Left ventricle myocardium inferior (tissue), 1 donor: ENCODE results near the gene LRRN4. TPM values are rescaled to one million over a fixed set of nuclear protein-coding genes. Genes with fewer than 3 reads are reported as not detected.

Experiments used
- DNase-seq: peaks from one replicate; pipeline ENCODE4 v3.0.0-alpha.2; 2020
- H3K27ac ChIP-seq: fragments of 200-600 bp; replicated peaks from 2 replicates; pipeline ENCODE4 v1.8.0; 2021
- H3K27me3 ChIP-seq: fragments of 200-600 bp; 2 replicates; pipeline ENCODE4 v1.8.0; 2021; ENCODE audit warnings: low read depth
- H3K36me3 ChIP-seq: fragments of 200-600 bp; 2 replicates; pipeline ENCODE4 v1.8.0; 2021
- H3K4me1 ChIP-seq: fragments of 200-600 bp; 2 replicates; pipeline ENCODE4 v1.8.0; 2021
- H3K4me3 ChIP-seq: fragments of 200-600 bp; 2 replicates; pipeline ENCODE4 v1.8.0; 2021; ENCODE audit warnings: mild to moderate bottlenecking, moderate library complexity
- H3K9me3 ChIP-seq: fragments of 200-600 bp; replicated peaks from 2 replicates; pipeline ENCODE4 v1.8.0; 2021
- intact Hi-C: fragments of 100-400 bp; cut with micrococcal nuclease; formaldehyde crosslinking; loops from one replicate; pipeline ENCODE4 v1.11.0; 2022
- total RNA-seq: library from RNA; stranded (reverse); fragmentation: NEBNext Ultra II Directional; extraction: Animal tissue kit (Norgen Biotek cat#: 25700); gene quantifications from one replicate; pipeline ENCODE4 v1.2.1, GENCODE V29; 2021
- TF ChIP-seq, protein P1 (sequence below): fragments of 200-600 bp; IDR thresholded peaks from 2 replicates; pipeline ENCODE4 v1.8.0; 2021; ENCODE audit warnings: antibody characterized with exemption, mild to moderate bottlenecking, borderline replicate concordance
- donor health status: DM: no; HTN: yes; CAD: no; lungs with severe emphysema.

LRRN4 gene
- total RNA-seq, 1 donor from 2014 or later = 0.08 TPM

DNA sequence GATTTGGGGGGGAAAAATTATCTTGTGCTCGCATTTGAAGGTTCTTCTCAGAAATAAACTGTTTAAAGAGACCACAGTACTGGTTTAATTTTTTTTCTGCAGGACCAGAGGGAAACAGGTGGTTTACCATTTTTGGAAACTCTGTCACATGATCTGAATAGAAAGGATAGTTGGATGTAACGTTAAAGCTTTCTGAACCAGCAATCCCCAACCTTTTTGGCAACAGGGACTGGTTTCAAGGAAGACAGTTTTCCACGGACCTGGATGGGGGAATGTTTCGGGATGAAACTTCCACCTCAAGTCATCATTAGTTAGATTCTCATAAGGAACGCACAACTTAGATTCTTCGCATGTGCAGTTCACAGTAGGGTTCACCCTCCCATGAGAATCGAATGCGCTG is 53.0 kb downstream of the LRRN4 start:
- H3K9me3 ChIP-seq = no peaks in the 10 kb centered on the region
- DNase-seq = no peak
- peaks cover 10% of the 10 kb centered on the region for H3K4me1 ChIP-seq
- TF ChIP-seq, protein P1, sequence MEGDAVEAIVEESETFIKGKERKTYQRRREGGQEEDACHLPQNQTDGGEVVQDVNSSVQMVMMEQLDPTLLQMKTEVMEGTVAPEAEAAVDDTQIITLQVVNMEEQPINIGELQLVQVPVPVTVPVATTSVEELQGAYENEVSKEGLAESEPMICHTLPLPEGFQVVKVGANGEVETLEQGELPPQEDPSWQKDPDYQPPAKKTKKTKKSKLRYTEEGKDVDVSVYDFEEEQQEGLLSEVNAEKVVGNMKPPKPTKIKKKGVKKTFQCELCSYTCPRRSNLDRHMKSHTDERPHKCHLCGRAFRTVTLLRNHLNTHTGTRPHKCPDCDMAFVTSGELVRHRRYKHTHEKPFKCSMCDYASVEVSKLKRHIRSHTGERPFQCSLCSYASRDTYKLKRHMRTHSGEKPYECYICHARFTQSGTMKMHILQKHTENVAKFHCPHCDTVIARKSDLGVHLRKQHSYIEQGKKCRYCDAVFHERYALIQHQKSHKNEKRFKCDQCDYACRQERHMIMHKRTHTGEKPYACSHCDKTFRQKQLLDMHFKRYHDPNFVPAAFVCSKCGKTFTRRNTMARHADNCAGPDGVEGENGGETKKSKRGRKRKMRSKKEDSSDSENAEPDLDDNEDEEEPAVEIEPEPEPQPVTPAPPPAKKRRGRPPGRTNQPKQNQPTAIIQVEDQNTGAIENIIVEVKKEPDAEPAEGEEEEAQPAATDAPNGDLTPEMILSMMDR = no peak
- intact Hi-C loops = no loop called here
- no peaks in the 10 kb centered on the region for H3K27me3 ChIP-seq
- H3K4me3 ChIP-seq = no peak overlapping the region
- H3K27ac ChIP-seq = no peak overlapping the region
- no peaks in the 10 kb centered on the region for H3K36me3 ChIP-seq

DNA sequence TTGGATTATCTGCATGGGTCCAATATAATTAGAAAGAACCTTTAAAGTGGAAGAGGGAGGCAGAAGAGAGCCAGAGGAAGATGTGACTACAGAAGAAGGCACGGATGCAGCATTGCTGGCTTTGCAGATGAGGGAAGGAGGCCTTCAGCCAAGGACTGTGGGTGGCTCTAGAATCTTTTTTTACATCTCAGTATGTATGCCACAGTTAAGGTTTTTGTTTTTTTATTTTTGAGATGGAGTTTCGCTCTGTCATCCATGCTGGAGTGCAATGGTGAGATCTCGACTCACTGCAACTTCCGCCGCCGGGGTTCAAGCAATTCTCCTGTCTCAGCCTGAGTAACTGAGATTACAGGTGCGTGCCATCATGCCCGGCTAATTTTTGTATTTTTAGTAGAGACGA is 54.1 kb downstream of the LRRN4 start:
- intact Hi-C loops = no loop called here
- H3K36me3 ChIP-seq = peaks cover 7% of the 10 kb centered on the region
- TF ChIP-seq, protein P1 = no peak
- peaks cover 2% of the 10 kb centered on the region for H3K4me1 ChIP-seq
- H3K27ac ChIP-seq = no peak overlapping the region
- H3K9me3 ChIP-seq = no peaks in the 10 kb centered on the region
- DNase-seq = no peak
- no peak overlapping the region for H3K4me3 ChIP-seq
- H3K27me3 ChIP-seq = no peaks in the 10 kb centered on the region

DNA sequence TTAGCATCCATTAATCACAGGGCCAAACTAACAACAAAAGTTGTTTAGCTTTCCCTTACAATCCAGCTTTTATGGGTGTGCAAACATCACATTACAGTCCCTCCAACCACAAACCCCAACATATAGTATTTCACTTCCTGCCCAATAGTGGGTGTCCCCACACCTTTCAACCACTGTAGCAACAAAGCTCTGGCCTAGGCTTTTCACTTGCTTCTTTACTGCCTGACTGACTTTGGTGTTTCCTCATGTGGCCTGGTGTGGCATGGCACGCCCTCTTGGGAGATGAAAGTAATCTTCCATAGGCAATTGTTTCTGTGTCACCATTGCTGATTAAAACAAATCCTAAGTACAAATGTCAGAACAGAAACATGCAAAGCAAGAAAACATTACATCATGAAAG is 57.1 kb downstream of the LRRN4 start:
- TF ChIP-seq, protein P1 = no peak

DNA sequence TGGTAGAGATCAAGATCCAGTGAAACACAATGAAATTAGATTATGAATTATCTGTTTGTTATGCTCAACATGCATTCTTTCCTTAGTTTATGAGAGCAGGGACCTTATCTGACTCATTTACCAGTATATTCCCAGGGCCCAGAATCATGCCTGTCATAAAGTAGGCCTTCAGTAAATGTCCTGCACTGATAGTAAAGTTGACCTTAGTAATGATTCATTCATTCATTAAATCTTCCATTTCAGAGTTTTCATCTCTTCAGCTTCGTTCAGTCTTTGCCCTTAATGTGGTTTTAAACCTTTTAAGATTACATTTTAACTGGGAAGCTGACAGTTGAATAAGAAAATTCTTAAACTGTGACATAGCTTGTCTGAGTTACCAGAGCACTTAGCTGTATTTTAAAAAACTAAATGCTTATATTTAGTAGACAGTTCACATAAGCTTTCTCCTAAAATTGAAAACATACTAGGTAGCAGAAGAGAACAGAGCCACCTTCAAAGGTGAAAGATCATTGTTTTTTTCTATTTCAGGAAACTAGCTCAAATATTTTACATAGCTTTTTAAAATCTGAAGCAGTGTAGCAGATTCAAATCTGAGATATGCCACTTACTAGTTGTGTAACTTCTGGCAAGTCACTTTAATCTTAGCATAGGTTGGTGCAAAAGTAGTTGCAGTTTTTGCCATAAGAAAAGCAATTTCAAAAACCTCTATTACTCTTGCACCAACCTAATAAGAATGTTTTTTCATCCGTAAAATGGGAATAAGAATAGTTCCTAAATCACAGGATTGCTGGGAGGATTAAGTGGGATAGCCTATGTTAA is 62.0 kb downstream of the LRRN4 start:
- Histone ChIP-seq H3K36me3 (peaks cover 20% of the 10 kb centered on the region), H3K27ac (no peak overlapping the region), H3K27me3 (no peaks in the 10 kb centered on the region), H3K4me1 (no peaks in the 10 kb centered on the region), H3K4me3 (no peak overlapping the region), H3K9me3 (no peaks in the 10 kb centered on the region)
- intact Hi-C loops = no loop called here
- TF ChIP-seq, protein P1 = no peak
- DNase-seq = no peak

More for the DNA sequence above, 57.1 kb downstream of the LRRN4 start:
- Histone ChIP-seq H3K27ac (no peak overlapping the region), H3K4me3 (no peak overlapping the region), H3K4me1 (no peaks in the 10 kb centered on the region), H3K9me3 (no peaks in the 10 kb centered on the region), H3K27me3 (no peaks in the 10 kb centered on the region), H3K36me3 (peaks cover 11% of the 10 kb centered on the region)
- intact Hi-C loops = no loop called here
- DNase-seq = no peak

DNA sequence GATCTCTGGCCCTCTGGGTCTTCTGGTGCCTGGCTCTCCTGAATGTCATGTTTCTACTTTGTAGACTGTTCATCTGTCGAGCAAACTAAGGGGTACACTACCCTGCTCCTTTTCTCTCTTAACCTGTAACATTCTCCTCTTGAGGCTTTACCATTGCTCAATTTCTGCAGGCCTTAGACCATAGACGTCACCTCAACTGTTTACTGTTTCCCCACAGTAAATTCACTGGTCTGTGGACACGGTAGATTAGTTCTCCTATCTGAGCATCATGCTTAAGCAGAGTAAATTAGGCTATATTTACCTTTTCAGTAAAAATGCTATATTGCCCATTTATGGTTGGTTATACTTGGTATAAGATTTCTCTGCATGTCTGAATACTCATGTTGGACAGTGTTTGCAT is 62.9 kb downstream of the LRRN4 start:
- Histone ChIP-seq H3K9me3 (no peaks in the 10 kb centered on the region), H3K4me3 (no peak overlapping the region), H3K27me3 (no peaks in the 10 kb centered on the region), H3K36me3 (peaks cover 26% of the 10 kb centered on the region), H3K4me1 (no peaks in the 10 kb centered on the region), H3K27ac (no peak overlapping the region)
- DNase-seq = no peak
- intact Hi-C loops = no loop called here
- TF ChIP-seq, protein P1 = no peak

Other genes starting within 250 kb of the LRRN4 start
- gene CHGB, start 142.6 kb downstream of the LRRN4 start, total RNA-seq = 10.6 TPM
- gene TRMT6, start 103.5 kb downstream of the LRRN4 start, total RNA-seq = 7.2 TPM
- 6.9 TPM for gene MCM8, start 103.4 kb downstream of the LRRN4 start, total RNA-seq
- gene CRLS1, start 47.9 kb downstream of the LRRN4 start, total RNA-seq = 87.3 TPM
- gene FERMT1, start 69.0 kb upstream of the LRRN4 start, total RNA-seq = 0.63 TPM